GM18505 (cell line): ENCODE results near the gene EXOC6.

Source experiments
- ATAC-seq: cut with Tn5 transposase; IDR thresholded peaks from one replicate; pipeline ENCODE4 v1.9.1; 2021; ENCODE audit not compliant: unreplicated experiment
- POLR2A ChIP-seq: IDR thresholded peaks from 4 replicates; pipeline ENCODE4 v1.6.1; 2011; ENCODE audit warnings: borderline replicate concordance; ENCODE audit not compliant: insufficient read depth, insufficient read length; ENCODE audit errors: extremely low read depth

Gene EXOC6

DNA sequence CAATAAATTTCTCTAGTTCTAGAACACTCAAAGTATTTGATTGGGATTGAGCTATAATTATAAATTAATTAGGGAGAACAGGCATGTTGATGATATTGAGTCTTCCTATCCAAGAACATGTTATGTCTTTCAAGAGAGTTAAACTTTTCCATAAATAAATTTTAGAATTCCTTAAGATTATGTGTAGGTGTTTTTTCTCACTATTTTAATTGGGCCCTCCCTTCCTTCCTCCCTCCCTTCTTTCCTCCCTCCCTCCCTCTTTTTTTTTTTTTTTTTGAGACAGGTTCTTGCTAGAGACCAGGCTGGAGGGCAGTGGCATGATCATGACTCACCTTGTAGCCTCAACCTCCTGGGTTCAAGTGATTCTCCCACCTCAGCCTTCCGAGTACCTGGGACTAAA is 20.2 kb downstream of the EXOC6 start:
- TF ChIP-seq POLR2A, result no peak
- ATAC-seq, result no peak

DNA sequence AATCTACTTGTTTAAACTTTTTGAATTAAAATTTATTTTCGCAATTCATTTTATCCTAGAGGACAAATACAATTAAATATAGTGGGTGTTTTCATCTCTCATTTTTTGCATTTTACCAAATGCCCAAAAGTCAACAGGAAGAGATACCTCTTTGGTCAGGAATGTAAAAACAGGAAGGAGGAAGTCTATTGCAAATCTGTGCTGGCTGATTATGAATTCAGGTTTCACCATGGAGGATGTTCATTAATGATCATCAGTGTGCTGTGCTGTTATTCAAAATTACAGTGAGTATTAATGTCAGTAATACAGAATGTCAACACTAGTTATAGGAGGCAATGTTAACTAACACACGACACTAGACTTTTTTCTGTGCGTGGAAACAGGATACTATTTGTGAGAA is 24.7 kb downstream of the EXOC6 start:
- ATAC-seq, result no peak
- TF ChIP-seq POLR2A, result no peak

DNA sequence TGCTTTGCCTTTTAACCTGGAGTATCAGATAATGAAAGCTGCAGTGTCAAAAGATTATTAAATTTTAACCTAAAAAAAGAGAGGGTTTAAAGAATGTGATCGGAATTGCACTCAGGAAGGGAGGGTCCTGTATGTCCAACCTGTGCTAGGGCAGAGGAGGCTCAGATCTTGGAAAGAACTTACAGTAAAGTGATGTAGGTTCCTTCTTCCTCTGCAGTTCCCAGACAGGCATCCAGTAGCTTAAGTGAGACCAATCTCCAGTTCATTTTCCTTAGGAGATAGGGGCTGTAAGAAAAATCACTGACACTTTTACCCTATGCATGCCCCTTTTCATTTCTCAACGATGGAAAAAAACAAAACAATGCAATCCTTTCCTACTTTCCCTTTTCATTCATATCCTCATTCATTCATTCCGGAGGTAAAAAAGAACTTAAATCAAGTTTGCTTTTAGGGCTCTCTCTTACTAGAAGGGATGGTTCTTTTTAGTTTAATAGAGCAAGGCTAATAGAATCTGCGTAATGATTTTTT is 28.3 kb downstream of the EXOC6 start:
- no peak for ATAC-seq
- TF ChIP-seq POLR2A, result no peak

DNA sequence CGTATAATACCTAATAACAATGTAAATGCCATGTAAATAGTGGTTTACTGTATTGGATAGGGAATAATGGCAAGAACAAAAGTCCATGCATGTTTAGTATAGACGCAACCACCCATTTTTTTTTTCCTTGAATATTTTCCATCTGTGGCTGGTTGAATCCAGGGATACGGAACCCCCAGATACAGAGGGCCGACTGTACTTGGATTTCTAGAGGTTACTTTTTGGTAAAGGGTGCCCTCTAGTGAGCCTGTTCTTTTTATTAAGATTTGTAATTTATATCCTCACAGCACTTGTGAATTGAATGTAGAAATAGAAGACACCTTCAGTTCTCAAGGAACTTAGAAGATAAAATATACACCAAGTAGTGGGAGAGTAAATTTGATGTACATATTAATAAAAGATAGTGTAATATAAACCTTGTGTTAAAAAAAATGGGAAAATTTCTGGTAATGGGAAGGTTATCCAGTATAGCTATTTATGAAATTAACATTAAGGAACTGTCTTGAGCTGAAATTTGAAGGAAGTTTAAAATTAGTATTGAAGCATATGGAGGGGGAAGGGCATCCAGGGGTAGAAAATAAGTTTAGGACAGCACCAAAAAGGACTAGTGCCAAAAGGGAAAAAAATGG is 32.0 kb downstream of the EXOC6 start:
- ATAC-seq, result no peak
- TF ChIP-seq POLR2A, result no peak

DNA sequence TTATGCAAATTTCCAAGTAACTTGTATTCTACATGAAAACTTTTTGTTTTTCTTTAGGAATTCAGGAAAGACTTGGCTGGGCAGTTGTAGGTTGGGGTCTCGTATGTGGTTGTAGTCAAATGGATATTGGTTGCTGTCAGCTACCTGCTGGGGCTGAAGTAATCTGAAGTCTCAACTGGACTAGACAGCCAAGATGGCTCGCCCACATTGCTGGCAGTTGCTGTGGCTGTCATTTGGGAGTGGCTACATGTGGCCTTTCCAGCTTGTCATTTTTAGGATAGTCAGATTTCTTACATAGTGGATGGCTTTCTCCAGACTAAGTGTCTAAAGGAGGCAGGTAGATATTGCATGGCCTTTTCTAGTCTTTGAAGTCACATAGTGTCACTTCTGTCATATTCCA is 32.6 kb downstream of the EXOC6 start:
- no peak for TF ChIP-seq POLR2A
- ATAC-seq, result no peak

DNA sequence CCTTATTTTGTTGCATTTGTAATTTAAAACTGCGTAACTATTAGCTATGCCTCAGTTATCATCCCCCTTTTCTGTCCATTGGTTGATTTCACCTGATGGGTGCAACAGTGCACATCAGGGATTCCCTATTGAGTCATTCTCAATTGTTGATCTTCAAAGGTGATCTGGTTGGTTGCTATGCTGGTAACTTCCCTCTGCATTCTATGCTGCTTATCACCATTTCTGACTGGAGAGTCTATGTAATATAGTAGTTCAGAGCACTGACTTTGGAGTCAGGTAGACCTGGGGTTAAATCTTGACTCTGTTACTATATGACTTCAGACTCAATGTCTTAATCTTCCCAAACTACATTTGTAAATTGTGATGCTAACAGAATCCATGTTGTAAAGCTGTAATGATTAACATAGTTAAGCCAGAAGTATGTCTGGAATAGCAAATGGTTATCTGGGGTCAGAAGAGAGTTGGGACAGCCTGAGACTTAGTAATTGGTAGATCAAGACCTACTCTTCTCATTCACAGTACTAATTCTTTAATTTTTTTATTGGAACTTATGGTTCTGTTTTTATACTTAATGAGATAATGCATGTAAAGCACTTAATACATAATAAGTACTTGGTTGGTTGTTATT is 38.1 kb downstream of the EXOC6 start:
- no peak for TF ChIP-seq POLR2A
- ATAC-seq, result no peak

DNA sequence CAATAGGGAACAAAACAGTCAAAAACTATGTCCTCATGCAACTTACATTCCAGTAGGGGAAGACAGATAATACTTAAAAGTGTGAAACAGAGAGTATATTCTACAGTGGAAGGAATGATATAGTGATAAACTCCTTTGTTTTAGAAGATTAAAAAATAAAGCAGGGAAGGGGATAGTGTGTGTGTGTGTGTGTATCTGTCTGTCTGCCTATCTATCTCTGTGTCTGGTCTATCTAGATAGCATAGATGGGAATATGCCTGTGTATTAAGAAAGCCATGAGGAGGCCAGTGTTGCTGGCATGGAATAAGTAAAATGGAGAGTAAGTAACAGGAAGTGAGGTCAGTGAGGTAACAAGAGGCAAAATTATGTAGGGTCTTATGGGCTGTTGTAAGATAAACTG is 42.2 kb downstream of the EXOC6 start:
- no peak for ATAC-seq

DNA sequence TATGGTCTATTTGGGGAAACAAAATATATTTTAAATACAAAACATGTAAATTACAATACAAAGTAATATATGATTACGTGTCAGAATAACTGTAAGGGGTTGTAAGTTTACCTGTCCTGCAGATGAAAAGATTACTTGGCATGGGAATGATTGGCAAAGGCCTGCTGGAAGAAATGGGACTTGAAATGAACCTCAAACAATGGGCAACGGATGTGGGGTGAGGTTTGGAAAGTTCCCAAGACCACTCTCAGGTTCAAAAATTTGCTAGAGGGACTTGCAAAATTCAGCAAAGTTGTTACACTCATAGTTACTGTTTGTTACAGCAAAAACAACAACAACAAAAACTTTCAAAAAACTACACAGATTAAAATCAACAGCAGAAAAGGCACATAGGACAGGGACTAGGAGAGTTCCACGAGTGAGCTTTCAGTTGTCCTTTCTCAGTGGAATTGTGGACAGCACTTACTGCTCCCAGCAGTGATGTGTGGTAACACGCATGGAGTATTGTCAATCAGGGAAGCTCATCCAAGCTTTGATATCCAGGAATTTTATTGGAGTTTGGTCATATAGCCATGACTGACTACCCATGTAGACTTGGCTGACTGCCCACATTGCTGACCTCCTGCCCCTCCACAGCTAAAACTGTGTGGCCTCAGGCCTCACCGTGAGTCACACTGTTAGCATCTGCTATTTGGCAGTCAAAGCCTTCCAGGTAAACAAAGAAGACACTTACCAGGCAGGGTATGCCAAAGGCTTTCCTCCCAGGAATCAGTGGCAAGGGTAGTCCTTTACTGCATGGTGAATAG is 43.8 kb downstream of the EXOC6 start:
- no peak for TF ChIP-seq POLR2A
- no peak for ATAC-seq

More for the DNA sequence above, 42.2 kb downstream of the EXOC6 start:
- TF ChIP-seq POLR2A, result no peak

DNA sequence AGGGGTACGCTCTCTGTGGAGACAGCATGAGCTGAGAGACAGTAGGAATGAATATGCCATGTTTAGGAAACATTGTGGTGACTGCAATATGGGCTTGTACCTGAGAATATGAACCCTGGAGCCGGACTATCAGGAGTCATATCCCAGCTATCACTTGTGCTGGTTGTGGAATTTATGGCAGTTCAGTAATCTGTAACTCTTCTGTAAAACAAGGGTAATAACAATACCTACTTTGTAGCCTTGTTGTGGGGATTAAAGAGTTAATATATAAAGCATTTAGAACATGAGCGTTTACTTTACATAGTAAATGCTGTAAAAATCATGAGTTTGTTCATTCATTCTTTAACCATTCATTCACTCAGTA is 44.4 kb downstream of the EXOC6 start:
- no peak for TF ChIP-seq POLR2A
- ATAC-seq, result no peak

DNA sequence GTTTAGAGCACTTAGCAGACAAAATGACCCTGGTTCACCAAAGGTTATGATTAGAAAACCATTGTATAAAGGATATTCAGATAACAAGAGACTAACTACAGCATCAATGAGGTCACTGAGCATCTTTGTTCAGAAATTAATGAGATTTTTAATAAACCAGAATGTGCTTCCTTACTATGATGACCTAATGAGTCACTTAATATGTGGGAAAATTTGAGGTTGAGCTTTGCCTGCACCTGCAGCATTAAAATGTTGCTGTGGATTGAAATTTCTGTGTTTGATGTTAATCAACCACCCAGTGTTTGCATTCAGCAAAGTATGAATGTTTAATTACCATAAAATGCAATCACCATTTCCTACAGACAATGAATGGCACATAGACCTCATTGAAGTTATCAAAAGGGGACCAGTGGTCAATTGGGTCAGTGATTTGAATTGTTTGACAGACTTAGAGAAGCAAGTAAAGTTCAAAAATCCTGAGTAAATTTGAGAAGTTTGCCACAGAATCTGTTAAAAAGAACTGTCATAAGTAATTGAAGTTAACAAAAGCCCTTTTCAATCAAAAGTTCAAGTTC is 45.8 kb downstream of the EXOC6 start:
- TF ChIP-seq POLR2A, result no peak
- ATAC-seq, result no peak

DNA sequence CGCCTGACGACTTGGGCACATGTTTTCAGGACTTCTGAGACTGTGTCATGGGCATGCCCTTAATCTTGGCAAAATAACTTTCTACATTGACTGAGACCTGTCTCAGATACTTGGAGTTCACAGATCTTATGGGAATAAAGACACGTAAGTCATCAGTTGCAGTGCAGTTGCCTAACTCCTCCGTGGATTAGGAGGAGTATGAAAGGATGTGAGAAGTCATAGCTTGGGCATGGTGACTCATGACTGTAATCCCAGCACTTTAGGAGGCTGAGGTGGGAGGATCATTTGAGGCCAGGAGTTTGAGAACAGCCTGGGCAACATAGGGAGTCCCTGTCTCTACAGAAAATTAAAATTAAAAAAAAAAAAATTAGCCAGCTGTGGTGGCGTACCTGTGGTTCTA is 49.6 kb downstream of the EXOC6 start:
- TF ChIP-seq POLR2A, result no peak

DNA sequence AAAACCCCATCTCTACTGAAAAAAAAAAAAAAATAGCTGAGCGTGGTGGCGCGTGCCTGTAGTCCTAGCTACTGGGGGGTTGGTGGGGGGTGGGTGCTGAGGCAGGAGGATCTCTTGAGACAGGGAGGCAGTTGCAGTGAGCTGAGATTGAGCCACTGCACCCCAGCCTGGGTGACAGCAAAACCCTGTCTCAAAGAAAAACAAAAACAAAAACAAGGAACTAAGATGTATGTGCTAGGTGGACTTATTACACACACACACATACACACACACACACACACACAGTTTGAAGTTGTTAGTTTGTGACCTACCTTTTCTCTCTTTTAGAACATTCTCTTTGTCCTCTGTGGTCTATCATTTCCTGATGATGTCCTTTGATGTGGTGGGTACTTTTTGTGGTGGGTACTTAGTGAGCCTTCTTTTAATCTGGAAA is 53.5 kb downstream of the EXOC6 start:
- ATAC-seq, result no peak
- no peak for TF ChIP-seq POLR2A

More for the DNA sequence above, 49.6 kb downstream of the EXOC6 start:
- ATAC-seq, result no peak

DNA sequence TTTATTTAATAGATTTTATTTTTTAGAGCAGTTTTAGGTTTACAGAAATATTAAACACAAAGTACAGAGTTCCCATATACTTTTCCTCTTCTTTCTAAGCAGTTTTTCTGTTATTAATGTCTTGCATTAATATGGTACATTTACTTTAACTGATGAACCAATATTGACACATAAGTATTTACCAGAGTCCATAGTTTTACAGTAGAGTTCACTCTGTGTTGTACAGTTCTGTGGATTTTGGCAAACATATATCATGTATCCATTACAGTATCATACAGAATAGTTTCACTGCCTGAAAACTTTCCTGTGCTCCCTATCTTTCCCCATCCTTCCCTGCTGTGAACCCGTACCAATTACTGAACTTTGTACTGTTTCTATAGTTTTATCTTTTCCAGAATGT is 55.3 kb downstream of the EXOC6 start:
- ATAC-seq, result no peak
- no peak for TF ChIP-seq POLR2A
